K562 (cell line): ENCODE measurements around the gene DPM2. TPM values are rescaled to one million over a fixed set of nuclear protein-coding genes. Genes with fewer than 3 reads are reported as not detected.

ENCODE experiments used
- ARID1B ChIP-seq: fragments of 450-650 bp; IDR thresholded peaks from 2 replicates; pipeline ENCODE4 v1.6.1; 2016; ENCODE audit warnings: antibody characterized with exemption, mild to moderate bottlenecking, inconsistent platforms
- ASH1L ChIP-seq: fragments of 450-650 bp; IDR thresholded peaks from 2 replicates; pipeline ENCODE4 v1.6.1; 2018; ENCODE audit warnings: borderline replicate concordance, mild to moderate bottlenecking, low read depth; ENCODE audit not compliant: partially characterized antibody
- BDP1 ChIP-seq: IDR thresholded peaks from 3 replicates; pipeline ENCODE4 v1.6.1; 2011; ENCODE audit not compliant: insufficient read length, insufficient read depth
- CC2D1A ChIP-seq: fragments of 450-650 bp; IDR thresholded peaks from 2 replicates; pipeline ENCODE4 v1.6.1; 2017; ENCODE audit warnings: mild to moderate bottlenecking
- CREBBP ChIP-seq: IDR thresholded peaks from one replicate; pipeline ENCODE4 v1.6.1; 2012; ENCODE audit warnings: low read depth, mild to moderate bottlenecking, control low read depth, inconsistent platforms, low read length
- MTA2 ChIP-seq: fragments of 450-650 bp; IDR thresholded peaks from 2 replicates; pipeline ENCODE4 v1.6.1; 2016; ENCODE audit warnings: low read depth
- MYC ChIP-seq, 2 experiments: fragments of 250-450 bp in 1 of 2; sonication (Bioruptor Pico) in 1 of 2; IDR thresholded peaks; 2 replicates each; pipeline versions ENCODE4 v1.5.1 to v1.6.1; 2012 to 2021; ENCODE audit warnings: low read depth in 2 of 2, borderline replicate concordance in 1 of 2, improper control_type of control experiment in 1 of 2, low read length in 1 of 2, mild to moderate bottlenecking in 1 of 2, moderate library complexity in 1 of 2
- NFATC3 ChIP-seq: fragments of 450-650 bp; IDR thresholded peaks from 2 replicates; pipeline ENCODE4 v1.6.1; 2017; ENCODE audit warnings: mild to moderate bottlenecking
- NFE2L1 ChIP-seq: fragments of 450-650 bp; IDR thresholded peaks from 2 replicates; pipeline ENCODE4 v1.6.1; 2016; ENCODE audit warnings: missing genetic modification characterization, low read depth, mild to moderate bottlenecking, missing compliant biosample characterization, moderate library complexity, borderline replicate concordance
- SMAD2 ChIP-seq: fragments of 150-350 bp; IDR thresholded peaks from 2 replicates; pipeline ENCODE4 v1.6.1; 2014; ENCODE audit warnings: low read depth, mild to moderate bottlenecking, low read length
- SREBF2 ChIP-seq: sonication (generic); formaldehyde crosslinking; IDR thresholded peaks from 2 replicates; pipeline ENCODE4 v1.4.0; 2020; ENCODE audit warnings: mild to moderate bottlenecking, missing genetic modification reagents
- TBP ChIP-seq: optimal IDR thresholded peaks from 2 replicates; pipeline ENCODE3; 2011; ENCODE audit warnings: low read depth, low read length, improper control_type of control experiment
- ZBTB40 ChIP-seq, 2 experiments: fragments of 450-650 bp in 1 of 2; sonication (generic) in 1 of 2; formaldehyde crosslinking in 1 of 2; IDR thresholded peaks; 2 replicates each; pipeline versions ENCODE4 v1.7.1 to v1.9.0; 2016 to 2022; ENCODE audit warnings: inconsistent platforms in 1 of 2, mild to moderate bottlenecking in 1 of 2, missing genetic modification reagents in 1 of 2
- ZNF174 ChIP-seq: fragments of 250-450 bp; sonication (Bioruptor Pico); IDR thresholded peaks from 2 replicates; pipeline ENCODE4 v1.4.0; 2020; ENCODE audit warnings: mild to moderate bottlenecking
- ZNF3 ChIP-seq: fragments of 250-450 bp; sonication (Bioruptor Pico); IDR thresholded peaks from 2 replicates; pipeline ENCODE4 v1.5.0; 2021; ENCODE audit warnings: mild to moderate bottlenecking, moderate library complexity
- ZNF324 ChIP-seq: fragments of 250-450 bp; sonication (Bioruptor Pico); IDR thresholded peaks from 2 replicates; pipeline ENCODE4 v1.4.0; 2020; ENCODE audit warnings: mild to moderate bottlenecking
- ZNF551 ChIP-seq: fragments of 250-450 bp; sonication (Bioruptor Pico); IDR thresholded peaks from 2 replicates; pipeline ENCODE4 v1.5.0; 2021; ENCODE audit warnings: mild to moderate bottlenecking, moderate library complexity
- ZNF780A ChIP-seq: fragments of 250-450 bp; sonication (Bioruptor Pico); IDR thresholded peaks from 2 replicates; pipeline ENCODE4 v1.5.0; 2021; ENCODE audit warnings: mild to moderate bottlenecking
- polyA plus RNA-seq, 8 experiments: library from polyadenylated mRNA; depleted of rRNA in 4 of 8; stranded (reverse) in 5 of 8; unstranded in 3 of 8; fragments of >200 nt; fragmentation: Nextera tagmentation in 2 of 8; fragmentation: Illumina TruSeq in 1 of 8; extraction: Ambion mirVana in 2 of 8; extraction: Trizol in 1 of 8; gene quantifications; 2 replicates each; pipeline versions ENCODE4 v1.2.1 to v1.2.3, GENCODE V29; 2011 to 2014; ENCODE audit warnings: inconsistent platforms in 1 of 8, missing spikeins in 1 of 8
- total RNA-seq, 7 experiments: library from RNA; depleted of rRNA in 6 of 7; stranded (reverse); fragments of >200 nt in 6 of 7; fragmentation: Illumina TruSeq in 2 of 7; extraction: Trizol in 2 of 7; gene quantifications; 2 replicates each; pipeline versions ENCODE4 v1.2.1 to v1.2.3, GENCODE V29; 2011 to 2021; ENCODE audit warnings: low replicate concordance in 1 of 7
- TF ChIP-seq, protein P1 (sequence below): fragments of 250-450 bp; sonication (Bioruptor Pico); IDR thresholded peaks from 2 replicates; pipeline ENCODE4 v1.8.0; 2022; ENCODE audit warnings: inconsistent platforms, mild to moderate bottlenecking, moderate library complexity, borderline replicate concordance

DPM2 gene
- total and polyA plus RNA-seq, 9 of the 15 experiments (the other 6 are each of a cell fraction or from before 2014, with no cell fraction given) = 43.5 to 126 (median 71.1) TPM

GRCh38 chr9:127955294-127956015 lies 17.8 kb upstream of the DPM2 start (continued):
- TF ChIP-seq ZBTB40 (IDR thresholded peaks at IDR 0.05) = no peak
- TF ChIP-seq ZBTB40 (CRISPR knock-in tag; IDR thresholded peaks at IDR 0.05) = no peak
- no peak for TF ChIP-seq ZNF174 (CRISPR knock-in tag)
- no peak for TF ChIP-seq ZNF324 (CRISPR knock-in tag)
- TF ChIP-seq BDP1 = no peak
- no peak for TF ChIP-seq CREBBP
- no peak for TF ChIP-seq ZNF780A (CRISPR knock-in tag)
- TF ChIP-seq NFE2L1 (tag) = no peak
- TF ChIP-seq, protein P1, sequence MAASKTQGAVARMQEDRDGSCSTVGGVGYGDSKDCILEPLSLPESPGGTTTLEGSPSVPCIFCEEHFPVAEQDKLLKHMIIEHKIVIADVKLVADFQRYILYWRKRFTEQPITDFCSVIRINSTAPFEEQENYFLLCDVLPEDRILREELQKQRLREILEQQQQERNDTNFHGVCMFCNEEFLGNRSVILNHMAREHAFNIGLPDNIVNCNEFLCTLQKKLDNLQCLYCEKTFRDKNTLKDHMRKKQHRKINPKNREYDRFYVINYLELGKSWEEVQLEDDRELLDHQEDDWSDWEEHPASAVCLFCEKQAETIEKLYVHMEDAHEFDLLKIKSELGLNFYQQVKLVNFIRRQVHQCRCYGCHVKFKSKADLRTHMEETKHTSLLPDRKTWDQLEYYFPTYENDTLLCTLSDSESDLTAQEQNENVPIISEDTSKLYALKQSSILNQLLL (CRISPR knock-in tag) = no peak
- no peak for TF ChIP-seq NFATC3
- TF ChIP-seq CC2D1A = no peak
- TF ChIP-seq ZNF551 (CRISPR knock-in tag) = no peak
- TF ChIP-seq SMAD2 = no peak
- peak; percentile 78 for TF ChIP-seq ARID1B
- no peak for TF ChIP-seq ASH1L
- TF ChIP-seq TBP = no peak
- TF ChIP-seq MTA2 = no peak; the same call in 1 of the 2 replicates
- TF ChIP-seq MYC (IDR thresholded peaks at IDR 0.05; ENCODE audit: low read depth, low read length) = no peak
- TF ChIP-seq MYC (CRISPR knock-in tag; IDR thresholded peaks at IDR 0.05; ENCODE audit: borderline replicate concordance, low read depth) = no peak
- TF ChIP-seq SREBF2 (CRISPR knock-in tag) = no peak
- TF ChIP-seq ZNF3 = no peak
